ENCODE data around the gene NLGN3.

NLGN3 gene

DNA sequence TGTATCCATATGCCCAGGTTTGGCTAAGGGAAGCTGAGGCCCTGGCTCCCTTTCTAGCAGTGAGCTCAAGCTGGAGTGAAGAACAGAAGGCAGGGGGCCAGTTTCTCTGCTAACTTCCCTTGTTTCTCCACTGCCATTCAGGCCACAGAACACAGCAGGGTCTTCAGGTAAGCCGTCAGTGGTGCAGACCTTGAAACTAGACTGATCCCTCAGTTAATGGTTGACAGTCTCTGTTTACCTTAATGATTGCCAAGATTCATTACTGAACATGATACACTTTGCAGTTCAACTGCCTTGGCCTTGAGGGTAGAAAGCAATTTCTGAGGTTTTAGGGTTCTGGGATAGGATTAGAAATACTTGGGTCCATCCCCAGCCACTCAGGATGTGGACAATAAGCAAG lies 69.5 kb downstream of the NLGN3 start:
- no peak for DNase-seq (ENCODE audit: low read depth in 2 of 2)

DNA sequence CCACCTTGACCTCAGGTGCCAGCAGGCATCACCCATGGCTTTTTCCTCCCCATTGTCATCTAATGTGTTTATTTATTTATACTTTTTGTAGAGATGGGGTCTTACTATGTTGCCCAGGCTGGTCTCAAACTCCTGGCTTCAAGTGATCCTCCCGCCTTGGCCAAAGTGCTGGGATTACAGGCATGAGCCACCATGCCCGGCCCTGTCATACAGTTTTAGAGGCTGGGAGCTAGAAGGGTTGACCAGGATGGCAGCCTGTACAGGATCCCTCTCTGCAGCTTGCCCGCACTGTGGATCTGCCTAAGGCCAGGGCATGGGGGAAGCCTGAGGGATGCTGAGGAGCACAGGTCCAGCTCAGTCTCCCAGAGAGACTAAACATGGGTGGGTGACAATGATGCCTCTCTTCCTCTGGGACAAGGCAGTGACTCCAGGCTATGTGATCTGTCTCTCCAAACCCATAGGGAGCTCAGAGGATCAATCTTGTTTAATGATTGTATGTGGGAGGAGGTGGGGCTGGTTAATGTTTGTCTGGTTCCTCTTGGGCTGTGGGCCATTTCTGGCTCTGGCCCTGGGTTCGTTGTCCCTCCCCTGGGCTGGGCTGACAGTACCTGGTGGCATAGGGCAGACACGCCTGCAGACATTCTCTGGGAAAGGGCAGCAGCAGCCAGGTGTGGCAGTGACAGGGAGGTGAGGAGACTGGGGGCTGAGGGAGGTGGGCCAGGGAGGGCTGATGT lies 70.1 kb downstream of the NLGN3 start:
- DNase-seq (ENCODE audit: low read depth in 2 of 2), result no peak

DNA sequence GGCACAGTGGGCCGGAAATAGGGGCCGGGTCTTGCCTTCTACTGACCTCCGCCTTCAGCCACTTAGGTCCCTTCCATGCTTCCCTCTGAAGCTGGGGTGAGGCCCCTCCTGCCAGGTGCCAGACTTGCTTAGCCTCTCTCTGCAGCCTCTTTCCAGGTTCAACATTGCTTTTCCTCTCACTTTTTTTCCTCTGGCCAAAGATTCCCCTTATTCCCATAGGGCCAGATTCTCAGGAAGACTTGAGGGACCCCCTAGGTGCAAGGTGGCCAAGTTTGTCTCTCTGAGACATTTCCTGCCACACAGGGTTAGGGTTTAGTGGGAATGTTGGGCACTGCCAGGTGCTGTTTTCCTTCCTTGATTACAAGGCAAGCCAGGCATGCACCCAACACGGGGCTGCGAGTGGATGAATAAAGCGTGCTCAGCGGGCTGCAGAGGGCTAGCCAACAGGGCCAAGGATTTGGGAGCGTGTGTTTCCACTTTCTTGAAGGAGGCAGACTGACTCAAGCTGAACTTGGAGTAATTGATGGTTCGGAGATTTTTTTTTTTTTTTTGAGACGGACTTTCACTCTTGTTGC lies 70.8 kb downstream of the NLGN3 start:
- no peak for DNase-seq (ENCODE audit: low read depth in 2 of 2)

DNA sequence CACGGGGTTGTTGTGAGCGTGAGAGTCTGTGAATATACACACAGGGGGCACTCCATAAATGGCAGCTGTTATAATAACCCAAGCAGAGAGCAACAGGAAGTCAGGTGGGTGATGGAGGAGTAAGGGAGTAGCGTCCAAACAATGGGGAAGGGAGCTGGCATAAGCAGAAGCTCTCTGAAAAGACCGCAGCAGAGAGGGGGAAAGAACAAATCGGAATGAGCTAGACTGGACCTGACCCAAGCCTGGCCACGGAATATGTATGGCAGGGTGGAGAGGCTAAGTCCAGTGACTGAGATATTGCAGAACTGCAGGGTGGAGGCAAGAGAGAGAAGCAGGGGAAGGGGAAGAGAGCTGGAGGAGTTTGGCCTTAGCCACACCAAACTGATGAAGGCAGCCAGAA lies 71.8 kb downstream of the NLGN3 start:
- no peak for DNase-seq (ENCODE audit: low read depth in 2 of 2)

DNA sequence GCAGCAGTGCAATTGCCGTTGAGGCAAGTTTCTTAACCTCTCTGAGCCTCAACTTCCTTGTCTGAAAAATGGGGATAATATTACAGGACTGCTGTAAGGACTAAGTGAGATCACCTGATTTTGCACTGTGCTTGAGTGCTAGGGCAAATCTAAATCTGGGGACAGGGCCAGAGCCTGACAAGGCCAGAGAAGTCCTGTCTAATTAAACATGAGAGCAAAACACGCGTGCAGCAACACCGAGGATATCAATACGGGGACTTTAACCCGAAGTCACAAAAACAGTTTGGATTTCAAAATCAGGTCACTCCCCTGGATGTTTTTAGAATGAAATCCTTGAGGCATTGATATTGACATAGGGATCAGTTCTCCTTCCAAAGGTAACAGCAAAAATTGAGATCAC lies 72.7 kb downstream of the NLGN3 start:
- no peak for DNase-seq (ENCODE audit: low read depth in 2 of 2)

Measured in stimulated activated CD8-positive, alpha-beta memory T cell treated with anti-CD3 and anti-CD28 coated beads, Interleukin-7, amount 100 ng/mL, for 1 hour (primary cell).